Measurements from ENCODE around the gene PRDX4.
A peak's percentile ranks its signal among the peaks of the same experiment; 100 is the strongest.
"Not testable (repeated sequence)": the region's sequence is repeated elsewhere in the genome, so short reads cannot be mapped to it uniquely, and the experiment has no call there.

Gene PRDX4

GRCh38 chrX:23673108-23673507 lies 5.8 kb downstream of the PRDX4 start:
- DNase-seq: no peak

GRCh38 chrX:23676486-23676885 lies 9.2 kb downstream of the PRDX4 start:
- not testable (repeated sequence) for DNase-seq

DNA sequence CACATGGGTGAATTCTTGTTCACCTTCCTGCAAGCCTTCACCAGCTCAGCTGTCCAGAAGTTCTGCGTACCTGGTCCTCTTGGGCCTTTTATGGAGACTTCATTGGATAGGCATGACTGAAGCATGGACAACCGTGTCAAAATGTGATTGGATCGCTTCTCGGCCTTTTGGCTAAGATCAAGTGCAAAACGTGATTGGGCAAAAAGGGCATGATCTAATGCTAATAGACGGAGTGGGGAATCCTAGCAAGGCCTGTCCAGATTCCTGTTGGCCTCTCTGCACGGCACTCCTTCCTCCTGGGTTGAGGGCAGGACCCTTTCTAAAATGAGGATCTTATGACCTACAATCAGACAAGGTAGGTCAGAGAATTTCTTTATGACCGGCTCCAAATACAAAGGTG lies 24.9 kb downstream of the PRDX4 start:
- DNase-seq: no peak

GRCh38 chrX:23694606-23695005 lies 27.3 kb downstream of the PRDX4 start:
- DNase-seq: peak in 40 of 58 donors; percentile 0 to 58 (median 6)

DNA sequence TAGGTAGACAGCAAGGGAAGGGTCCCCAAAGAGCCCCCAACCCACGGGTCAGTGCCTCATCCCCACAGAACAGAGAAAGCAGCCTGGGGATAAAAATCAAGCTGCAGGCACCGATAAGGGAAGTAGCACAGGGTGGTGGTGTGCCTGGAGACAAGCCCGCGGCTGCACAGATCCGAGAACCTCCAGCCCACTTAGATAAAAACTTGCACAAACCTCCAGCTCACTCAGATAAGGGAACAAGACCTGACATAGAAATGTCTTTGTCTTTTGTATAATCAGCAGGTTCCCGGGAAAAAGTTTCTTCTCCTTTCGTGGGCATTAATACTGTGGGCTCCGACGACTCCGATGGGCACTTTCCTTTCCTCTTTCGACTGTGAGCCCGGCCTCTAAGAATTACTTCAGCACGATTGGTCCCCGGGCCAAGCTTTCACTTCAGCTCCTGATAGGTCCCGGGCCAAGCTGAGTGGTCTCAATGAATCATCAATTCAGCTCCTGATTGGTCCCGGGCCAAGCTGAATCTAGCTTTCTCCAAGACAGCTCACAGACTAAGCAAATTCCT lies 32.4 kb downstream of the PRDX4 start:
- DNase-seq: peak in 12 of 58 donors; percentile 0 to 10 (median 1)

GRCh38 chrX:23704673-23705206 lies 37.4 kb downstream of the PRDX4 start:
- DNase-seq: no peak

- no peak for DNase-seq
These were observed 37.9 kb downstream of the PRDX4 start for GRCh38 chrX:23705235-23705634.

GRCh38 chrX:23720117-23720677 lies 52.9 kb downstream of the PRDX4 start:
- DNase-seq: no peak

- no peak for DNase-seq
These were observed 58.9 kb downstream of the PRDX4 start for GRCh38 chrX:23726191-23726590.

GRCh38 chrX:23727206-23727605 lies 59.9 kb downstream of the PRDX4 start:
- DNase-seq: no peak

DNA sequence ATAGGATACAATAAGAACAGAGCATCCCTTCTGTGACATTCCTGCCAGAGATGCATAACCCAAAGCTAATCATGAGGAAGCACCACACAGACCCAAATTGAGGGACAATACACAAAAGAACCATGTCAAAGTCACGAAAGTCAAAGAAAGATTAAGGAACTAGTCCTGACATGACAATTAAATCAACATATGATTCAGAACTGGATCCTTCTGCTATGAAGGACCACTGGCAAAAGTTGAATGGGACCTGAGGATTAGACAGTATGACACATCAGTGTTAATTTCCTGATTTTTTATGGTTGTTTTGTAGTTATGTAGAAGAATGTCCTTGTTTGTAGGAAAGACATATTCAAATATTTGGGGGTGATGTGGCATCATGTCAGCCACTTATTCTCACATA lies 61.9 kb downstream of the PRDX4 start:
- no peak for DNase-seq

- DNase-seq: no peak
These were observed 64.7 kb downstream of the PRDX4 start for GRCh38 chrX:23731951-23732350.

- no peak for DNase-seq
These were observed 65.4 kb downstream of the PRDX4 start for GRCh38 chrX:23732704-23733103.
